SK-N-MC (cell line): ENCODE measurements around the gene PUS7L.

ENCODE experiments used
- EZH2 ChIP-seq: fragments of 200-600 bp; sonication (generic); IDR thresholded peaks from one replicate; pipeline ENCODE4 v1.6.1; 2017; ENCODE audit warnings: antibody characterized with exemption
- FOXP2 ChIP-seq: optimal IDR thresholded peaks from 2 replicates; pipeline ENCODE3; 2011; ENCODE audit warnings: mild to moderate bottlenecking, moderate library complexity; ENCODE audit not compliant: insufficient read depth; ENCODE audit errors: extremely low read length, control extremely low read depth
- POLR2AphosphoS5 ChIP-seq: IDR thresholded peaks from 2 replicates; pipeline ENCODE4 v1.6.1; 2012; ENCODE audit warnings: mild to moderate bottlenecking, low read depth, low read length, borderline replicate concordance

- TF ChIP-seq EZH2, result no peak
- no peak for TF ChIP-seq POLR2AphosphoS5
- no peak for TF ChIP-seq FOXP2
These were observed 1.8 kb upstream of the PUS7L start for GRCh38 chr12:43760396-43760795.
